K562 (cell line): ENCODE data around the gene AMER3. TPM values are rescaled to one million over a fixed set of nuclear protein-coding genes. Genes with fewer than 3 reads are reported as not detected.

Source experiments
- ATAC-seq: fragments of 200-7000 bp; cut with Tn5 transposase; 3 replicates; pipeline ENCODE4 v1.9.1; 2020; ENCODE audit warnings: moderate library complexity
- BruUV-seq: library from RNA; stranded (reverse); fragments of 400-500 nt; replicated peaks from 2 replicates; lab custom pipeline; 2021; lab: Mats Ljungman, UMichigan
- CTCF ChIA-PET: fragments of 300-600 bp; formaldehyde crosslinking; extraction: SDS; loops from one replicate; lab custom pipeline; 2021; ENCODE audit warnings: low intra/inter-chr PET ratio; lab: Yijun Ruan, JAX
- POLR2A ChIA-PET: fragments of 300-600, 350-650 bp; sonication (Branson Sonifier 250); formaldehyde crosslinking; extraction: SDS; loops from one replicate; lab custom pipeline; 2021; ENCODE audit warnings: antibody characterized with exemption, inconsistent platforms; lab: Yijun Ruan, JAX
- DNase-seq, 4 experiments: peaks; one replicate each; pipeline versions ENCODE4 v3.0.0 to v3.0.0-alpha.2; 2011 to 2018; ENCODE audit warnings: low spot score in 3 of 4, mixed read lengths in 3 of 4; ENCODE audit errors: extremely low read depth in 1 of 4
- FAIRE-seq: peaks from 2 replicates; lab custom pipeline; 2011; peaks lifted over from hg19 to GRCh38; lab: Jason Lieb, UNC
- H2AFZ ChIP-seq: 2 replicates; pipeline ENCODE4 v1.6.0; 2011; ENCODE audit warnings: low read depth, low read length, control low read depth, inconsistent platforms
- H3K27ac ChIP-seq: fragments of 200-600 bp; 3 replicates; pipeline ENCODE4 v1.8.0; 2011; ENCODE audit warnings: low read depth, mild to moderate bottlenecking, control low read depth, inconsistent platforms, low read length, moderate library complexity, mixed read lengths; ENCODE audit errors: extremely low read depth
- H3K27me3 ChIP-seq, 2 experiments: fragments of 300-600 bp in 1 of 2; 2 replicates in 1 of 2; 3 replicates in 1 of 2; pipeline versions ENCODE4 v1.6.0 to v1.8.0; 2011; ENCODE audit warnings: inconsistent platforms in 2 of 2, low read length in 2 of 2, mild to moderate bottlenecking in 1 of 2, mixed read lengths in 1 of 2, moderate library complexity in 1 of 2; ENCODE audit not compliant: control insufficient read depth in 2 of 2, insufficient read depth in 2 of 2
- H3K36me3 ChIP-seq: fragments of 300-600 bp; 3 replicates; pipeline ENCODE4 v1.8.0; 2011; ENCODE audit warnings: mild to moderate bottlenecking, low read length, inconsistent platforms; ENCODE audit not compliant: control insufficient read depth, insufficient read depth
- H3K4me1 ChIP-seq, 2 experiments: fragments of 200-600 bp in 1 of 2; replicated peaks in 1 of 2; 2 replicates in 1 of 2; 3 replicates in 1 of 2; pipeline versions ENCODE4 v1.5.1 to v1.8.0; 2011; ENCODE audit warnings: inconsistent platforms in 2 of 2, low read length in 2 of 2, mild to moderate bottlenecking in 1 of 2, mixed read lengths in 1 of 2, moderate library complexity in 1 of 2; ENCODE audit not compliant: control insufficient read depth in 2 of 2, insufficient read depth in 2 of 2
- H3K4me2 ChIP-seq: 2 replicates; pipeline ENCODE4 v1.6.1; 2011; ENCODE audit warnings: low read length, control low read depth, inconsistent platforms, mixed read lengths; ENCODE audit not compliant: insufficient read depth
- H3K4me3 ChIP-seq: fragments of 200-600 bp; sonication (generic), shearing (Covaris generic); 2 replicates; pipeline ENCODE4 v1.5.1; 2016; ENCODE audit warnings: control low read depth, inconsistent platforms
- H3K79me2 ChIP-seq: fragments of 200-600 bp; 3 replicates; pipeline ENCODE4 v1.8.0; 2011; ENCODE audit warnings: low read length, inconsistent platforms; ENCODE audit not compliant: control insufficient read depth, insufficient read depth
- H3K9ac ChIP-seq, 2 experiments: 2 replicates each; pipeline versions ENCODE4 v1.6.0 to v1.6.1; 2011; ENCODE audit warnings: low read depth in 2 of 2, low read length in 2 of 2, control low read depth in 1 of 2, inconsistent platforms in 1 of 2, mild to moderate bottlenecking in 1 of 2, mixed read lengths in 1 of 2; ENCODE audit not compliant: insufficient read depth in 1 of 2
- H3K9me1 ChIP-seq: one replicate; pipeline ENCODE4 v1.6.0; 2011; ENCODE audit warnings: inconsistent platforms, mild to moderate bottlenecking, low read length, moderate library complexity; ENCODE audit not compliant: control insufficient read depth, insufficient read depth
- H3K9me3 ChIP-seq: replicated peaks from 2 replicates; pipeline ENCODE4 v1.5.1; 2011; ENCODE audit warnings: low read depth, low read length, inconsistent platforms; ENCODE audit not compliant: control insufficient read depth, insufficient read depth
- H4K20me1 ChIP-seq: replicated peaks from 2 replicates; pipeline ENCODE4 v1.6.1; 2011; ENCODE audit warnings: low read length, inconsistent platforms, mixed read lengths; ENCODE audit not compliant: control insufficient read depth, insufficient read depth
- GTF2A2 ChIP-seq: IDR thresholded peaks from 2 replicates; pipeline ENCODE4 v1.6.1; 2016; ENCODE audit warnings: mild to moderate bottlenecking, missing genetic modification characterization, missing compliant biosample characterization
- KAT7 ChIP-seq: sonication (generic); formaldehyde crosslinking; IDR thresholded peaks from 2 replicates; pipeline ENCODE4 v1.8.0; 2022; ENCODE audit warnings: missing genetic modification reagents, mild to moderate bottlenecking, borderline replicate concordance
- MNT ChIP-seq, 2 experiments: fragments of 450-650 bp; conservative IDR thresholded peaks; 2 replicates each; pipeline ENCODE4 v1.6.1; 2017; ENCODE audit warnings: mild to moderate bottlenecking in 2 of 2, moderate library complexity in 2 of 2
- MXI1 ChIP-seq: IDR thresholded peaks from 2 replicates; pipeline ENCODE4 v1.6.1; 2011; ENCODE audit warnings: low read depth, mild to moderate bottlenecking, improper control_type of control experiment, low read length
- PHF20 ChIP-seq: fragments of 450-650 bp; IDR thresholded peaks from 2 replicates; pipeline ENCODE4 v1.6.1; 2018; ENCODE audit not compliant: partially characterized antibody
- POLR2H ChIP-seq: IDR thresholded peaks from 2 replicates; pipeline ENCODE4 v1.6.1; 2016; ENCODE audit warnings: missing genetic modification characterization, low read depth, mild to moderate bottlenecking, control low read depth, missing compliant biosample characterization, moderate library complexity
- POU5F1 ChIP-seq: fragments of 150-350 bp; IDR thresholded peaks from 2 replicates; pipeline ENCODE4 v1.6.1; 2014; ENCODE audit warnings: borderline replicate concordance, low read length, low read depth, mild to moderate bottlenecking; ENCODE audit not compliant: partially characterized antibody
- PPARD ChIP-seq: fragments of 250-450 bp; sonication (Bioruptor Pico); IDR thresholded peaks from 2 replicates; pipeline ENCODE4 v1.8.0; 2022; ENCODE audit warnings: inconsistent platforms, mild to moderate bottlenecking, moderate library complexity
- PTBP1 ChIP-seq: fragments of 200-400 bp; formaldehyde crosslinking; IDR thresholded peaks from 2 replicates; pipeline ENCODE4 v1.6.1; 2017; ENCODE audit warnings: low read depth, low read length
- TGIF2 ChIP-seq: sonication (generic); formaldehyde crosslinking; IDR thresholded peaks from 2 replicates; pipeline ENCODE4 v1.8.1; 2022; ENCODE audit warnings: mild to moderate bottlenecking, missing genetic modification reagents, moderate library complexity
- ZBTB12 ChIP-seq: fragments of 250-450 bp; sonication (Bioruptor Pico); IDR thresholded peaks from 2 replicates; pipeline ENCODE4 v1.4.0; 2020
- ZNF239 ChIP-seq: fragments of 250-450 bp; sonication (Bioruptor Pico); IDR thresholded peaks from 2 replicates; pipeline ENCODE4 v1.4.0; 2020; ENCODE audit warnings: mild to moderate bottlenecking
- ZNF311 ChIP-seq: fragments of 250-450 bp; sonication (Bioruptor Pico); IDR thresholded peaks from 2 replicates; pipeline ENCODE4 v1.4.0; 2020; ENCODE audit warnings: mild to moderate bottlenecking, moderate library complexity
- ZNF75A ChIP-seq: fragments of 450-650 bp; formaldehyde crosslinking; IDR thresholded peaks from 2 replicates; pipeline ENCODE4 v1.4.0; 2020; ENCODE audit warnings: mild to moderate bottlenecking
- ZZZ3 ChIP-seq: fragments of 450-650 bp; IDR thresholded peaks from 2 replicates; pipeline ENCODE4 v1.6.1; 2016; ENCODE audit warnings: antibody characterized with exemption, mild to moderate bottlenecking, moderate library complexity
- WGBS: fragments of 100-300 bp; shearing (Covaris generic); methylation state at CpG from one replicate; pipeline ENCODE4 v1.1.6; 2016; ENCODE audit warnings: low coverage, mixed read lengths; ENCODE audit not compliant: insufficient coverage; ENCODE audit errors: missing lambda C conversion rate; 5-methylcytosine and 5-hydroxymethylcytosine counted together
- in situ Hi-C: fragments of 300-500 bp; cut with MboI; formaldehyde crosslinking; loops from 4 replicates; pipeline ENCODE4 v1.15.0; 2018; ENCODE audit warnings: inconsistent platforms, mixed read lengths
- intact Hi-C: fragments of 100-400 bp; cut with micrococcal nuclease; formaldehyde crosslinking; loops from 2 replicates; pipeline ENCODE4 v1.14.2; 2022
- polyA plus RNA-seq, 8 experiments: library from polyadenylated mRNA; depleted of rRNA in 4 of 8; stranded (reverse) in 5 of 8; unstranded in 3 of 8; fragments of >200 nt; fragmentation: Nextera tagmentation in 2 of 8; fragmentation: Illumina TruSeq in 1 of 8; extraction: Ambion mirVana in 2 of 8; extraction: Trizol in 1 of 8; gene quantifications; 2 replicates each; pipeline versions ENCODE4 v1.2.1 to v1.2.3, GENCODE V29; 2011 to 2014; ENCODE audit warnings: inconsistent platforms in 1 of 8, missing spikeins in 1 of 8
- total RNA-seq, 7 experiments: library from RNA; depleted of rRNA in 6 of 7; stranded (reverse); fragments of >200 nt in 6 of 7; fragmentation: Illumina TruSeq in 2 of 7; extraction: Trizol in 2 of 7; gene quantifications; 2 replicates each; pipeline versions ENCODE4 v1.2.1 to v1.2.3, GENCODE V29; 2011 to 2021; ENCODE audit warnings: low replicate concordance in 1 of 7

The AMER3 gene
- total and polyA plus RNA-seq, 9 of the 15 experiments (the other 6 are each of a cell fraction or from before 2014, with no cell fraction given): not detected

DNA sequence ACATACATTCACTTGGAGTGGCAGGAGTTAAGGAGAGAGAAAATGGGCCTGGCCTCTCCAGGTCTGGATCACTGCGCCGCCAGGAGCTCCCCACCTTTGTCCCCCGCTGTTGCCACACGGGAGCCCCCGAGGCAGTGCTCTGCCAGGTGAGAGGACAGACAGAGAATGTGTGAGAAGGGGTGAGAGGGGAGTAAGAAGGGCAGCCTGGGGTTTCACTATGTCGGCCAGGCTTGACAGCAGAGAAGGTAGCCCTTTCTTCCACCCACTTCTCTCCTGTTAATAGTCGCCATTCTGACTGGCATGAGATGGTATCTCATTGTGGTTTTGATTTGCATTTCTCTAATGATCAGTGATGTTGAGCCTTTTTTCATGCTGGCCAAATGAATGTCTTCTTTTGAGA, 55.1 kb downstream of the AMER3 start:
- H2AFZ ChIP-seq: no peak overlapping the region
- H3K27me3 ChIP-seq: peaks cover 13 to 43% of the 10 kb centered on the region in 2 experiments
- no peaks in the 10 kb centered on the region for H3K36me3 ChIP-seq
- DNase-seq (no peak), FAIRE-seq (no peak), ATAC-seq (no peak)
- H3K79me2 ChIP-seq: no peaks in the 10 kb centered on the region
- intact Hi-C loops (no loop called here), in situ Hi-C loops (no loop called here)
- H3K4me3 ChIP-seq: no peak overlapping the region
- ChIA-PET POLR2A (no interaction called here), CTCF (no interaction called here)
- TF ChIP-seq ZZZ3 (no peak), PTBP1 (no peak), ZNF311 (CRISPR knock-in tag) (no peak), POU5F1 (no peak), POLR2H (tag) (no peak), PPARD (CRISPR knock-in tag) (no peak), ZNF75A (no peak), TGIF2 (CRISPR knock-in tag) (no peak), KAT7 (CRISPR knock-in tag) (no peak), GTF2A2 (tag) (no peak), ZBTB12 (CRISPR knock-in tag) (no peak), PHF20 (no peak), ZNF239 (no peak), MXI1 (no peak), MNT (conservative IDR thresholded peaks at IDR 0.05) (no peak)
- 0% methylated on average over 7 of the region's 7 CpGs for WGBS
- BruUV-seq: no TSS peak
- H4K20me1 ChIP-seq: no peaks in the 10 kb centered on the region
- no peak overlapping the region for H3K4me2 ChIP-seq
- H3K4me1 ChIP-seq: no peaks in the 10 kb centered on the region; a peak in 1 of 5 replicates
- no peaks in the 10 kb centered on the region for H3K9me1 ChIP-seq
- no peak overlapping the region for H3K9ac ChIP-seq
- H3K9me3 ChIP-seq: no peaks in the 10 kb centered on the region
- no peak overlapping the region for H3K27ac ChIP-seq
